ENCODE data around the gene FYB1.

Gene FYB1

GRCh38 chr5:39158786-39159185 lies 60.6 kb downstream of the FYB1 start:
- DNase-seq (ENCODE audit: low read depth), result no peak

- DNase-seq (ENCODE audit: low read depth), result no peak
Observed at GRCh38 chr5:39158127-39158593, 61.2 kb downstream of the FYB1 start.

- no peak for DNase-seq (ENCODE audit: low read depth)
Observed at GRCh38 chr5:39157701-39158100, 61.7 kb downstream of the FYB1 start.

GRCh38 chr5:39156082-39156481 lies 63.3 kb downstream of the FYB1 start:
- DNase-seq (ENCODE audit: low read depth), result no peak

- no peak for DNase-seq (ENCODE audit: low read depth)
Observed at GRCh38 chr5:39151745-39152144, 67.6 kb downstream of the FYB1 start.

GRCh38 chr5:39149966-39150365 lies 69.4 kb downstream of the FYB1 start:
- DNase-seq (ENCODE audit: low read depth), result no peak

GRCh38 chr5:39148983-39149534 lies 70.3 kb downstream of the FYB1 start:
- DNase-seq (ENCODE audit: low read depth), result no peak

GRCh38 chr5:39146831-39147540 lies 72.4 kb downstream of the FYB1 start:
- no peak for DNase-seq (ENCODE audit: low read depth)

GRCh38 chr5:39143151-39143860 lies 76.1 kb downstream of the FYB1 start:
- no peak for DNase-seq (ENCODE audit: low read depth)

- no peak for DNase-seq (ENCODE audit: low read depth)
Observed at GRCh38 chr5:39140558-39141168, 78.7 kb downstream of the FYB1 start.

GRCh38 chr5:39138892-39139291 lies 80.5 kb downstream of the FYB1 start:
- DNase-seq (ENCODE audit: low read depth), result no peak

- DNase-seq (ENCODE audit: low read depth), result no peak
Observed at GRCh38 chr5:39137819-39138451, 81.4 kb downstream of the FYB1 start.

GRCh38 chr5:39137391-39137790 lies 82.0 kb downstream of the FYB1 start:
- DNase-seq (ENCODE audit: low read depth), result no peak

GRCh38 chr5:39132792-39133191 lies 86.6 kb downstream of the FYB1 start:
- no peak for DNase-seq (ENCODE audit: low read depth)

- no peak for DNase-seq (ENCODE audit: low read depth)
Observed at GRCh38 chr5:39132128-39132447, 87.3 kb downstream of the FYB1 start.

- no peak for DNase-seq (ENCODE audit: low read depth)
Observed at GRCh38 chr5:39131210-39132127, 87.9 kb downstream of the FYB1 start.

- no peak for DNase-seq (ENCODE audit: low read depth)
Observed at GRCh38 chr5:39130716-39131115, 88.6 kb downstream of the FYB1 start.

- no peak for DNase-seq (ENCODE audit: low read depth)
Observed at GRCh38 chr5:39121922-39122321, 97.4 kb downstream of the FYB1 start.

- no peak for DNase-seq (ENCODE audit: low read depth)
Observed at GRCh38 chr5:39121315-39121714, 98.0 kb downstream of the FYB1 start.

GRCh38 chr5:39120052-39120420 lies 99.3 kb downstream of the FYB1 start:
- DNase-seq (ENCODE audit: low read depth), result no peak

- no peak for DNase-seq (ENCODE audit: low read depth)
Observed at GRCh38 chr5:39119404-39120051, 99.8 kb downstream of the FYB1 start.
